ENCODE data around the gene CTF1.

CTF1 gene

DNA sequence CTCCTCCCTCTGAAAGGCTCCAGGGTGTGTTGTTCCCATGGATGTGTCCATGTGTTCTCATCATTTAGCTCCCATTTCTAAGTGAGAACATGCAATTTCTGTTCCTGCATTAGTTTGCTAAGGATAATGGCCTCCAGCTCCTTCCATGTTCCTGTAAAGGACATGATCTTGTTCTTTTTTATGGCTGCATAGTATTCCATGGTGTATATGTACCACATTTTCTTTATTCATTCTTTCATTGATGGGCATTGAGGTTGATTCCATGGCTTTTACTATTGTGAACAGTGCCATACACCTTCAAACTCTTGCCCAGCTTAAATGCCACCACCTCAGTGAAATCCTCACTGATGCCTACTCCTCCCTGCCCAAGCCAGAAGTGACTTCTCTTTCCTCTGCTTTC lies 47.9 kb downstream of the CTF1 start:
- Histone ChIP-seq H3K9me3 (ENCODE audit: low read length) (no peaks in the 10 kb centered on the region), H3K9ac (ENCODE audit: low read length) (no peak overlapping the region), H3K27me3 (ENCODE audit: control insufficient read depth in 1 of 2, insufficient read depth in 2 of 2, low read length in 2 of 2) (no peaks in the 10 kb centered on the region), H3K36me3 (ENCODE audit: insufficient read depth, low read length) (peaks cover 20% of the 10 kb centered on the region), H3K27ac (ENCODE audit: low read depth, low read length) (no peak overlapping the region), H3K4me1 (ENCODE audit: insufficient read depth, low read length) (peaks cover 6% of the 10 kb centered on the region), H3K4me3 (ENCODE audit: low read depth in 1 of 2, low read length in 2 of 2) (no peak overlapping the region)

DNA sequence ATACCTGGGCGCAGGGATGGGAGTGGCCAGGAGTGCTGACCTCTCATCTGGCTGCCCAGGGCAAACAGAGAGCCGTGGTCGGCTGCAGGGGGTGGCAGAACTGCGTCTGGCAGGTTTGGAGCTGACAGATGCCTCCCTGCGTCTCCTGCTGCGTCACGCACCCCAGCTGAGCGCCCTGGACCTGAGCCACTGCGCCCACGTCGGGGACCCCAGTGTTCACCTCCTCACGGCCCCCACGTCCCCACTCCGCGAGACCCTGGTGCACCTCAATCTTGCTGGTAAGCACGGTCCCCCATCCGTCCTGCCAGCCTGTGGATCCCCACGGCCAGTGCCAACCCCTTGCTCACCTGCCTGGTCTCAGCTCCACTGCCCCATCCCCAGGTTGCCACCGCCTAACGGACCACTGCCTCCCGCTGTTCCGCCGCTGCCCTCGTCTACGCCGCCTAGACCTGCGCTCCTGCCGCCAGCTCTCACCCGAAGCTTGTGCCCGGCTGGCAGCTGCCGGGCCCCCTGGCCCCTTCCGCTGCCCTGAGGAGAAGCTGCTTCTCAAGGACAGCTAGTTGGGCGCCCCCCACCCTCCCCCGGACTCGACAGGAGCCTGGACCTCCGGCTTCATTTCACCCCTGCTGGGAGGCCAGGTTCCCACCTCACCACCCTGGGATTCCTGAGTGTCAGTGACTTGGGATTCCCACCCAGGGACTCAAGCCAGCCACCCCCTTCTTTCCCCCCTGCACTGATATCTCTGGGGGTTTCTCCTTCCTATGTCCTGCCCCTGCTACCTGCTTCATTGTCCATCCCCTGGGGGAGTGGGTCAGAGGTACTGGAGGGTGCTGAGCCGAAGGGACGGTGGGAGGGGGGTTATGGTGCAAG lies 50.5 kb downstream of the CTF1 start:
- no peaks in the 10 kb centered on the region for H3K27me3 ChIP-seq (ENCODE audit: control insufficient read depth in 1 of 2, insufficient read depth in 2 of 2, low read length in 2 of 2)
- no peak overlapping the region for H3K9ac ChIP-seq (ENCODE audit: low read length)
- peaks cover 29% of the 10 kb centered on the region for H3K4me1 ChIP-seq (ENCODE audit: insufficient read depth, low read length)
- H3K4me3 ChIP-seq (ENCODE audit: low read depth in 1 of 2, low read length in 2 of 2), result no peak overlapping the region
- no peak overlapping the region for H3K27ac ChIP-seq (ENCODE audit: low read depth, low read length)
- H3K36me3 ChIP-seq (ENCODE audit: insufficient read depth, low read length), result peaks cover 20% of the 10 kb centered on the region
- H3K9me3 ChIP-seq (ENCODE audit: low read length), result no peaks in the 10 kb centered on the region

DNA sequence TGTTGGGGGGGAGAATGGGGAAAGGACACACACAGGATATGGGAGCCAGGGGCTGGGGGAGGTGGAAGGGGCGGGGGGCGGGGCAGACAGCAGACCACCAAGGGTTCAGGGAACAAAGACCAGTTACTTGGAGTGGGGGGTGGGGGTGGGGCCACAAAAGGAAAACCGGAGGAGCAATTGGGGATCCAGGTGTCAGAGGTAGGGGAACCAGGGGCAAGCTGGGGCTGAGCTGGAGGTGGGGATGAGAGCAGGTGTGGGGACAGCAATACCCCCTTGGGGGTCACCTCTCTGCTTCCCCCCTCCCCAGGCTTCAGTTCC lies 51.1 kb downstream of the CTF1 start:
- Histone ChIP-seq H3K36me3 (ENCODE audit: insufficient read depth, low read length) (peaks cover 17% of the 10 kb centered on the region), H3K27ac (ENCODE audit: low read depth, low read length) (peak overlapping the region; percentile 94), H3K9me3 (ENCODE audit: low read length) (no peaks in the 10 kb centered on the region), H3K4me3 (ENCODE audit: low read depth in 1 of 2, low read length in 2 of 2) (peak overlapping the region; percentile 83 to 90), H3K27me3 (ENCODE audit: control insufficient read depth in 1 of 2, insufficient read depth in 2 of 2, low read length in 2 of 2) (no peaks in the 10 kb centered on the region), H3K4me1 (ENCODE audit: insufficient read depth, low read length) (peaks cover 23% of the 10 kb centered on the region), H3K9ac (ENCODE audit: low read length) (no peak overlapping the region)

- no peaks in the 10 kb centered on the region for H3K9me3 ChIP-seq (ENCODE audit: low read length)
- H3K4me1 ChIP-seq (ENCODE audit: insufficient read depth, low read length), result peaks cover 23% of the 10 kb centered on the region
- H3K27ac ChIP-seq (ENCODE audit: low read depth, low read length), result peak overlapping the region; percentile 94
- H3K36me3 ChIP-seq (ENCODE audit: insufficient read depth, low read length), result peaks cover 16% of the 10 kb centered on the region
- H3K4me3 ChIP-seq (ENCODE audit: low read depth in 1 of 2, low read length in 2 of 2), result peak overlapping the region; percentile 83 to 90
- H3K27me3 ChIP-seq (ENCODE audit: control insufficient read depth in 1 of 2, insufficient read depth in 2 of 2, low read length in 2 of 2), result no peaks in the 10 kb centered on the region
- peak overlapping the region; percentile 61 for H3K9ac ChIP-seq (ENCODE audit: low read length)
These were observed 51.6 kb downstream of the CTF1 start for GRCh38 chr16:30947859-30948666.

DNA sequence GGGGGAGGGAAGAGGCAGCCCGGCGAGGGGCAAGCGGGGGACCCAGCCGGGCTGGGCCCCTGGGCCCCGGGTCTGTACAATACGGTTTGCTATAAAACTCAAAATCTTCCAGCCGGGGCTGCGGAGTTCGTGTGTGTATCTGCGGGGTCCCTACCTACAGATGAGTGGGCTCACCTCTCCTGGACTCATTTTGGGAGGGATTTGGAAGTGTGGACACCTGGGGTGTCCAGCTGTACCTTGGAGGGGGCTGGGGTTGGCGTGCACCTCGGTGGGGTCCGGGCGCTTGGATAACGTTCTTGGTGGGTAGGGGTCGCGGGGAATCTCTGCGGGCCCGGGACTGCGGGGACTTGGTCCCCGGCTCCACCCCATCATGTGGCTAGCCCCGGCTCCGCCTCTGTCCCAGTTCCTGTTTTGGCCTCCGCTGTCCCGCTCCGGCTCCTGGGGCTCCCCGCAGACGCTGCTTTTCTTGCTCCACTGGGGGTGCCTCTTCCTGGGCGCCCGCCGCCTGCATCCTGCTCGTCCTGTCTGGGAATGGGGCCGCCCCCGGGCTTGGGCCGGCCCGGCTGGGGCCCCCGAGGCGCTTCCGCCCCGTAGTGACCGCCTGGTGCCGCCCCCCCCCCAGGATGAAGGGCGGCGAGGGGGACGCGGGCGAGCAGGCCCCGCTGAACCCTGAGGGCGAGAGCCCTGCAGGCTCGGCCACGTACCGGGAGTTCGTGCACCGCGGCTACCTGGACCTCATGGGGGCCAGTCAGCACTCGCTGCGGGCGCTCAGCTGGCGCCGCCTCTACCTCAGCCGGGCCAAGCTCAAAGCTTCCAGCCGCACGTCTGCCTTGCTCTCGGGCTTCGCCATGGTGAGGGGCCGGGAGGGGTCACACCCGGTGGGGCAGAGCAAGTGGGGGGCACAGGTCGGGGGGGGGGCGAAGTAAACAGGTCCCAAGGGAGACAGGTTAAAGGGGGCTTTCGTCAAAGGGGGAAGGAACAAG lies 52.5 kb downstream of the CTF1 start, which contains the start of gene ORAI3:
ORAI3 (plus strand) TSS at position 402 of the 983 bp plus-strand sequence; CDS start at position 624, 222 bp downstream.
- Histone ChIP-seq H3K9ac (ENCODE audit: low read length) (peak within 1 kb of the TSS; percentile 74), H3K4me1 (ENCODE audit: insufficient read depth, low read length) (peaks cover 29% of the 10 kb centered on the region), H3K27me3 (ENCODE audit: control insufficient read depth in 1 of 2, insufficient read depth in 2 of 2, low read length in 2 of 2) (no peaks in the 10 kb centered on the region), H3K9me3 (ENCODE audit: low read length) (no peaks in the 10 kb centered on the region), H3K36me3 (ENCODE audit: insufficient read depth, low read length) (peaks cover 12% of the 10 kb centered on the region), H3K4me3 (ENCODE audit: low read depth in 1 of 2, low read length in 2 of 2) (peak within 1 kb of the TSS; percentile 83 to 90), H3K27ac (ENCODE audit: low read depth, low read length) (peak within 1 kb of the TSS; percentile 94)

GRCh38 chr16:30949650-30950515 lies 53.5 kb downstream of the CTF1 start:
- Histone ChIP-seq H3K9me3 (ENCODE audit: low read length) (no peaks in the 10 kb centered on the region), H3K4me1 (ENCODE audit: insufficient read depth, low read length) (peaks cover 31% of the 10 kb centered on the region), H3K27me3 (ENCODE audit: control insufficient read depth in 1 of 2, insufficient read depth in 2 of 2, low read length in 2 of 2) (no peaks in the 10 kb centered on the region), H3K9ac (ENCODE audit: low read length) (peak overlapping the region; percentile 74), H3K27ac (ENCODE audit: low read depth, low read length) (peak overlapping the region; percentile 94), H3K4me3 (ENCODE audit: low read depth in 1 of 2, low read length in 2 of 2) (peak overlapping the region; percentile 83 to 90), H3K36me3 (ENCODE audit: insufficient read depth, low read length) (peaks cover 5% of the 10 kb centered on the region)

DNA sequence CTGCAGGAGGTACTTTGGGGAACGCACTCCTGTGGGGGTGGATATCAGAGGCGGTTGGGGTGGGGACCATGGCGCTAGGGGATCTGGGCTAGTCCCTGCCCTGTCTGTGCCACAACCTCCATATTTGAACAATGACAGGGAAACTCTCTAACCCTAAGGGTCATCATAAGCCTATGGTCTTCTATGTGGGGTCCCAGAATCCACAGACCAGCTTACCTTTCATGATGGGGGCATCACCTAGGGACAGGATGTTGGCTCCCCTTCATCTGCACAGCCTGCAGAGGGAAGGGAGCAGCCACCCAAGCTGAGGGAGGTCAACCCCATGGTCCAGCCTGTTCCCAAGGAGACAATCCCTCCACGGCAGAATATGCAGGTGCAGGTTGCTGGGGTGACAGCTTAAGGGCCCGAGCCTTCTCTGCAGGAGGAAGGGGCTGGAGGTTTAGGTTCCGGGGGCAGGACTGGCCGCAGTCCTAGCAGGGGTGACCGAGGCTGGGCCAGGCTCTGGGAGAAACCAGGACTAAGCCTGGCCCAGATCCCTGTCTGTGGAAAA lies 54.2 kb downstream of the CTF1 start:
- Histone ChIP-seq H3K4me3 (ENCODE audit: low read depth in 1 of 2, low read length in 2 of 2) (no peak overlapping the region), H3K4me1 (ENCODE audit: insufficient read depth, low read length) (peaks cover 31% of the 10 kb centered on the region), H3K36me3 (ENCODE audit: insufficient read depth, low read length) (no peaks in the 10 kb centered on the region), H3K9me3 (ENCODE audit: low read length) (no peaks in the 10 kb centered on the region), H3K27me3 (ENCODE audit: control insufficient read depth in 1 of 2, insufficient read depth in 2 of 2, low read length in 2 of 2) (no peaks in the 10 kb centered on the region), H3K27ac (ENCODE audit: low read depth, low read length) (peak overlapping the region; percentile 94), H3K9ac (ENCODE audit: low read length) (no peak overlapping the region)

GRCh38 chr16:30951193-30951592 lies 54.8 kb downstream of the CTF1 start:
- peak overlapping the region in 1 of 2 donors; percentile 21 for H3K4me3 ChIP-seq (ENCODE audit: low read depth in 1 of 2, low read length in 2 of 2)
- no peaks in the 10 kb centered on the region for H3K27me3 ChIP-seq (ENCODE audit: control insufficient read depth in 1 of 2, insufficient read depth in 2 of 2, low read length in 2 of 2)
- H3K9ac ChIP-seq (ENCODE audit: low read length), result no peak overlapping the region
- no peaks in the 10 kb centered on the region for H3K9me3 ChIP-seq (ENCODE audit: low read length)
- H3K27ac ChIP-seq (ENCODE audit: low read depth, low read length), result peak overlapping the region; percentile 35
- H3K36me3 ChIP-seq (ENCODE audit: insufficient read depth, low read length), result no peaks in the 10 kb centered on the region
- peaks cover 31% of the 10 kb centered on the region for H3K4me1 ChIP-seq (ENCODE audit: insufficient read depth, low read length)

GRCh38 chr16:30951750-30952149 lies 55.3 kb downstream of the CTF1 start:
- peak overlapping the region in 1 of 2 donors; percentile 21 for H3K4me3 ChIP-seq (ENCODE audit: low read depth in 1 of 2, low read length in 2 of 2)
- no peak overlapping the region for H3K9ac ChIP-seq (ENCODE audit: low read length)
- peak overlapping the region; percentile 35 for H3K27ac ChIP-seq (ENCODE audit: low read depth, low read length)
- H3K36me3 ChIP-seq (ENCODE audit: insufficient read depth, low read length), result no peaks in the 10 kb centered on the region
- peaks cover 35% of the 10 kb centered on the region for H3K4me1 ChIP-seq (ENCODE audit: insufficient read depth, low read length)
- no peaks in the 10 kb centered on the region for H3K27me3 ChIP-seq (ENCODE audit: control insufficient read depth in 1 of 2, insufficient read depth in 2 of 2, low read length in 2 of 2)
- H3K9me3 ChIP-seq (ENCODE audit: low read length), result no peaks in the 10 kb centered on the region

GRCh38 chr16:30953111-30953510 lies 56.7 kb downstream of the CTF1 start:
- Histone ChIP-seq H3K4me3 (ENCODE audit: low read depth in 1 of 2, low read length in 2 of 2) (no peak overlapping the region), H3K36me3 (ENCODE audit: insufficient read depth, low read length) (no peaks in the 10 kb centered on the region), H3K9me3 (ENCODE audit: low read length) (no peaks in the 10 kb centered on the region), H3K9ac (ENCODE audit: low read length) (no peak overlapping the region), H3K27ac (ENCODE audit: low read depth, low read length) (no peak overlapping the region), H3K27me3 (ENCODE audit: control insufficient read depth in 1 of 2, insufficient read depth in 2 of 2, low read length in 2 of 2) (no peaks in the 10 kb centered on the region), H3K4me1 (ENCODE audit: insufficient read depth, low read length) (peaks cover 37% of the 10 kb centered on the region)
